RCC 7860 (cell line): ENCODE results near the gene MRPL55.
"Not testable (repeated sequence)": the region's sequence is repeated elsewhere in the genome, so short reads cannot be mapped to it uniquely, and the experiment has no call there.

ENCODE experiments used
- DNase-seq: peaks from one replicate; pipeline ENCODE4 v3.0.0-alpha.2; 2015; ENCODE audit warnings: low spot score
- FAIRE-seq: peaks from 2 replicates; lab custom pipeline; 2012; peaks lifted over from hg19 to GRCh38; lab: Jason Lieb, UNC

MRPL55 gene

DNA sequence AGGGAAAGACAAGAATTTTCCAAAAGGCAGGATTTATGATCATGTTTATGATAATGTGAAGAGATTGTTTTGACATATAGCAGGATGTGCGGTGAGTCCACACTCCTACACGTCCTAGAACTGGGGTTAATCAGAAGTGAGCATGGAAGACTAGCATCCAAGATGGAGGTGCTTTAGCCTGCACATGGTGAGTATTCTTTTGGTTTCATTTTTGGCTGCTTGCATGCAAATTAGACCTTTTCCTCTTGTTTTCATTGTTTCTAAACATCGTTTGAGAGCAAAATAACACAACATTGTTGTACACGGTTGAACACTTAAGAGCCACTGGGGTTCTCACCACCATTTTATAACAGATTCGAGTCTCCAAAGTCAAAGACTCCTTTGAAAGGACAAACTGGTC, 16.1 kb upstream of the MRPL55 start:
- DNase-seq, result no peak
- FAIRE-seq, result no peak

- FAIRE-seq, result no peak
- DNase-seq, result no peak
Measured at GRCh38 chr1:228123505-228123904, 14.4 kb upstream of the MRPL55 start.

- FAIRE-seq (no peak), DNase-seq (no peak)
Measured at GRCh38 chr1:228122921-228123441, 13.9 kb upstream of the MRPL55 start.

- FAIRE-seq, result no peak
- DNase-seq, result no peak
Measured at GRCh38 chr1:228120857-228121489, 11.9 kb upstream of the MRPL55 start.

DNA sequence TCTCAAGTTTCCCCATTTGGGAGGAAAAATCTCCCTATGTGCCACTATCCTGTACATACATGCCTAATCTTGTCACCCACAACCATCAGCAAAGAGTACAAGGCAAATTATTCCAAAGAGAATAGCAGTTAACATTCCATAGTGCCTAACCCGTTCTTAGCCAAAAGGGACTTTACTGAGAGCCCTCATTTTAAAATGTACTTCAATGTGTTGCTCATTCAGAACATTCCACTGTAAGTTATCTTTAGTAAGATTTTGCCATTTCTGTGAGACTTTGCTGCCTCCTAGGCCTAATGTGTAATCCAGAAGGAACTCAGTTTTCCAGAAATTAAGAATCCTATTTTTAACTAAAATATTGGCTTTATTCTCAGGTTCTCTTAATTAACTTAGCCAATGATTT, 11.3 kb upstream of the MRPL55 start:
- FAIRE-seq (no peak), DNase-seq (no peak)

DNA sequence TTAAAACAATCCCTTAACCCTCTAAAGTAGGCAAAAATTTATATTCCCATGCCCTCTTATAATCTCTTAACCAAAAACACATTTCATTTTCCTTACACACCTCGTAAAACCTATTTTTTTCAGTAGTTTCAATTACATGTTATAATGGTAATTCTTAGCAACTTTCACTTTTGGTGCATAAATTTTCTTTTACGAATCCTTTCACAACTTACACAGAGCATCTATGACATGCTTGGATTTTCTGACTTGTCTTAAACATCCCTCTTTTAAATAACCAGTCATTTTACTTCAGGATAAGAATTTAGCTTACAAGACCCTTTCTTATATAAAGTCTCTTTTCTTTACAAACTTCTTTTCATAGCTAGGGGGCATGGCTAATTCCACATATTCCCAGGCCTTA, 8.9 kb upstream of the MRPL55 start:
- DNase-seq, result no peak
- no peak for FAIRE-seq

GRCh38 chr1:228117335-228117734, 8.2 kb upstream of the MRPL55 start:
- FAIRE-seq (no peak), DNase-seq (no peak)

- no peak for DNase-seq
- FAIRE-seq, result no peak
Measured at GRCh38 chr1:228114827-228115226, 5.7 kb upstream of the MRPL55 start.

DNA sequence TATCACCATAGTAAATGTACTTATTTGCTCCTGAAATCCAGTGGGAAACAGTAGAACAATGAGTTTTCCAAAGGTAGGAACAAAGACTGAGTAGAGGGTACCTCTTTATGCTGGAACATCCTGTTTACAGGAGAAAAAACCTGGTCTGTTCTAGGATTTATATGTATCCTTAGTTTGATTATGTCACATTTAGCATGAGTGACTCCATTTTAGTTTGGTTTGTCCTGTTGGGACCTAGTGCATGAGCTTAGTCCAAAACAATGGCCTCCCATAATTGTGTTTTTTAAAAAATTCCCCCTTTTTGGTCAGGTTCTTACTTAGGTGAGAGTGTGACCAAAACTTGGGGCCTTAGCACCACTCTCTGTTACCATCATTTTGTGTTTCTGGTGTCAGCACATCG, 3.5 kb upstream of the MRPL55 start:
- FAIRE-seq, result no peak
- DNase-seq, result no peak

GRCh38 chr1:228112167-228112566, 3.1 kb upstream of the MRPL55 start:
- FAIRE-seq (no peak), DNase-seq (no peak)

DNA sequence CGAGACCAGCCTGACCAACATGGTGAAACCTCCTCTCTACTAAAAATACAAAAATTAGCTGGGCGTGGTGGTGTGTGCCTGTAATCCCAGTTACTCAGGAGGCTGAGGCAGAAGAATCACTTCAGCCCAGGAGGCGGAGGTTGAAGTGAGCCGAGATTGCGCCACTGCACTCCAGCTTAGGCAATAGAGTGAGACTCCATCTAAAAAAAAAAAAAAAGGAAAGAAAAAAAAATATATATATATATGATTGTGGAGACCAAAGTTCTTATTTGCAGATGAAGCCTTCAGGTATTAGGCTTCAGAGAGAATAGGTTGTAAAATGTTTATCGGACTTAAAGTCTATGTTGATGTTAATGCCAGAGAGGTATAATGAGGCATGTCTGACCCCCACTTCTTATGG, 2.2 kb upstream of the MRPL55 start:
- not testable (repeated sequence) for DNase-seq, FAIRE-seq

- FAIRE-seq, result no peak
Measured at GRCh38 chr1:228110556-228110955, 1.5 kb upstream of the MRPL55 start.

DNA sequence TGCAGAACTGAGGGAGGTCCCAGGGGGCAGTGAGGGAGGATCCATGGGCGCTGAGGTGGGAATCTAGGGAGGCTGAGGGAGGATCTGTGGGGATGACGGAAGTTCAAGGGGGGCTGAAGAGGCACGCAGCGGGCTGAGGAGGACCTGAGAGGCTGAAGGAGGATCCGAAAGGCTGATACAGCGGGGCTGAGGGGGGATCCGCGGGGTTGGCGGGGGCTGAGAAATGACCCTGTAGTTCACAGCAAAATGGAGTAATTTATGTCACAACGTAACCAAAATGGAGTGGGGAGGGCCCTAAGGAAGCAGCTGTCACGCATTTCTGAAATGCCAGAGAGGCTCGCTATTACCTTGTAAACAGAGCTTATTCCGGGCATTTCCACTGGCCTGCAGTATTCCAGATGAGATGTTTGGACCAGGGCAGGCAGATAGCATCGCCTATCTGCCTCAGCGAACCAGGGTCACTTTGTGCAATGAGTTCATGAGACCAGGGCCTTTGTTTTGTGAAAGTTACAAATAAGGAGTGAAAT, 926 bp upstream of the MRPL55 start:
- DNase-seq (no peak), FAIRE-seq (no peak)

More at GRCh38 chr1:228110556-228110955, 1.5 kb upstream of the MRPL55 start:
- no peak for DNase-seq

- DNase-seq (no peak), FAIRE-seq (no peak)
Measured at GRCh38 chr1:228108742-228109072, 392 bp downstream of the MRPL55 start.

GRCh38 chr1:228108055-228108690, 926 bp downstream of the MRPL55 start:
- no peak for FAIRE-seq
- no peak for DNase-seq

- DNase-seq (no peak), FAIRE-seq (no peak)
Measured at GRCh38 chr1:228107636-228108035, 1.5 kb downstream of the MRPL55 start.

GRCh38 chr1:228106800-228107054, 2.4 kb downstream of the MRPL55 start:
- no peak for FAIRE-seq

DNA sequence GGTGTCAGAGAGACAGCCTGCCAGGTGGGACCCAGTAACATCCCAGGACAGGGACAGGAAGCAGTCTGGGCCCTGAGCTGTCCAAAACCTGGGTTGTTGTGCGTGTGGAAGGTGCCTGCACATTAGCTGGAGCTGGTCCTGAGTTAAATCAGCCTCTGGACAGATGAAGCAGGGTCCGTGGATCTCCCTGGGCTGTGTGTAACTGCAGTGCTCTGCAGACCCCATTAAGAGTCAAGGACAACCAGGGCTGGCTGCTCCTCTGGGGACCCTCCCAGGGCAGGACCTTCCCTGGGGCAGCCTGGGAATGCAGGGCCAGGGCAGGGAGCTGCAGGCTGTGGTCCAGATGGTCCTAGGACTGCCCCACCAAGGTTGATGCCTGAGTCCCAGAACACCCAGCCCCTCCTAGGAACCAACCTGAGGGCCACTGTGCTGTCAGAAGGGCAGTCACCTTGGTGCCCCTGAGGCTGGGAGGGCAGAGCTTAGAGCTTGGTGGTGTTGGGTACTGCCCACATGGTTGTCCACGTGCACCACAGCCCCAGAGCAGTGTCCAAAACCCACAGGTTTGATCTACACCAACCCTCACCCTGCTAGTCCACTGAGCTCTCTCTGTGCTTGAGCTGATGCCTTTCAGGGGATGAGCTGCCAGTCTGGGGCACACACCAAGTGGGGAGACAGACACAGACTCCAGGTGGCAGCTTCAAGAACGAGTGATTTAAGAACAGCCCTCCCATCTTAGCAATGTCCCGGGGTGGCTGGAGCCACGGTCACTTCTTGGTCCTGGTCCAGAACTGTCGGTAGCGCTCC, 2.9 kb downstream of the MRPL55 start:
- FAIRE-seq (no peak), DNase-seq (no peak)

More at GRCh38 chr1:228106800-228107054, 2.4 kb downstream of the MRPL55 start:
- no peak for DNase-seq

GRCh38 chr1:228105270-228105995, 3.7 kb downstream of the MRPL55 start:
- FAIRE-seq, result no peak
- no peak for DNase-seq

DNA sequence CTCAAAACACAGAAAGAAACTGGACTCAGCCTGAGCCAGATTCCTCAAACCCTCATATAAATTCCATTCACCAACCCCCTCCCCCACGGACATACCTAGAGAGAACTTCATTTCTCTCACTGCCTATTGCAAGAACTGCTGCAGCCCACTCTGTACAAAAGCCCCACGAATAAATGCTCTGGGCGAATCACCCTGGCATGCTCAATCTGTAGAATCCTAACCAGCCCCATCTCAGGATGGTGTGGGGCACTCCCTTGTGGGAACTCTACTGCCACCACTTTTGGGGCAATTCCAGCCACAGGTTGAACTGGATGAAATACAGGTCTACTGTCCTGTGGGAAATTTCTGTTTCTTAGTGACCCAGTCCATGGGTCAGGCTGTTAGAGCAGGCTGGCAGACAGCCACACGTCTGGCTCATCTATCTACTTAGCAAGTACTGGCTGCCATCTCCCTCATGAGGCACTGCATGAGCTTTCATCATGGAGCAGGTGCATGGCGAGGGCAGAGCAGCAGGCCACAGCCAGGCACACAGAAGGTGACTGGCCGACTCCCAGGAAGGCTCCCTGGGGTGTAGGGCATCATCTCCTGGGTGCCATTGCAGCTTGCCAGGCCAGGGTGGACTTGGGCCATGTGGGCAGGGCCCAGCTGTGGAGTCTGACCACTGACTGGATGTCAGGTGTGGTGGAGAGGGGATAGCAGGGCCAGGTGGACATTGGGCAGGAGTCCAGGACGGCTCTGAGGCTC, 4.4 kb downstream of the MRPL55 start:
- FAIRE-seq (no peak), DNase-seq (no peak)
